GM10248 (cell line): ENCODE data around the gene FTL.

ENCODE experiments used
- CTCF ChIA-PET: fragments of 300-600 bp; sonication (Branson Sonifier 250); formaldehyde crosslinking; extraction: SDS; loops from one replicate; lab custom pipeline; 2021; ENCODE audit warnings: antibody characterized with exemption; lab: Yijun Ruan, JAX
- POLR2A ChIA-PET: fragments of 350-650 bp; sonication (Branson Sonifier 250); formaldehyde crosslinking; extraction: SDS; loops from one replicate; lab custom pipeline; 2020; ENCODE audit warnings: antibody characterized with exemption; lab: Yijun Ruan, JAX
- DNase-seq: peaks from one replicate; pipeline ENCODE4 v3.0.0; 2012; ENCODE audit errors: extremely low spot score
- CTCF ChIP-seq: IDR thresholded peaks from 2 replicates; pipeline ENCODE4 v1.5.1; 2012; ENCODE audit warnings: mild to moderate bottlenecking, low read depth; ENCODE audit errors: extremely low read depth, missing control alignments, control extremely low read depth

FTL gene

GRCh38 chr19:48967346-48968178 is 2.5 kb downstream of the FTL start:
- TF ChIP-seq CTCF = no peak
- ChIA-PET POLR2A (interaction anchor here (0.6 to 3.8 kb wide), 13 partner anchors 8 to 633 kb away, joined by 3 to 67 read pairs (median 4); partner anchors contain the start of genes GYS1, NUCB1, PPP1R15A and RUVBL2), CTCF (interaction anchor here (1.0 to 3.1 kb wide), 8 partner anchors 10 to 179 kb away, joined by 3 to 27 read pairs (median 6); partner anchors contain the start of genes GYS1, HSD17B14 and RUVBL2)
- no peak for DNase-seq

- ChIA-PET CTCF (interaction anchor here (1.0 to 6.3 kb wide), 8 partner anchors 9 to 180 kb away, joined by 3 to 53 read pairs (median 8); partner anchors contain the start of genes GYS1 and RUVBL2), POLR2A (interaction anchor here (0.6 to 3.8 kb wide), 11 partner anchors 8 to 634 kb away, joined by 3 to 67 read pairs (median 6); partner anchors contain the start of genes GYS1, NUCB1, PPP1R15A and RUVBL2)
- DNase-seq = no peak
- TF ChIP-seq CTCF = no peak
Measured at GRCh38 chr19:48968179-48968661, 3.1 kb downstream of the FTL start.

- ChIA-PET POLR2A (interaction anchor here (0.6 to 2.9 kb wide), 5 partner anchors 11 to 798 kb away, joined by 3 to 16 read pairs (median 4); partner anchors contain the start of gene AP2A1), CTCF (interaction anchor here (2.2 to 6.3 kb wide), 4 partner anchors 23 to 181 kb away, joined by 6 to 53 read pairs (median 20); partner anchors contain the start of genes GYS1 and RUVBL2)
- no peak for DNase-seq
- no peak for TF ChIP-seq CTCF
Measured at GRCh38 chr19:48968813-48969218, 3.7 kb downstream of the FTL start.

- no peak for DNase-seq
- ChIA-PET CTCF (interaction anchor here (0.6 to 6.3 kb wide), 21 partner anchors 12 to 324 kb away, joined by 3 to 53 read pairs (median 8); partner anchors contain the start of genes BAX, BCAT2, CA11 and GYS1), POLR2A (interaction anchor here (0.6 to 1.7 kb wide), 7 partner anchors 10 to 797 kb away, joined by 3 to 10 read pairs (median 4); partner anchors contain the start of gene AP2A1)
- no peak for TF ChIP-seq CTCF
Measured at GRCh38 chr19:48969276-48970138, 4.4 kb downstream of the FTL start.

- TF ChIP-seq CTCF = no peak
- POLR2A ChIA-PET = interaction anchor here (0.6 to 1.7 kb wide), 9 partner anchors 8 to 149 kb away, joined by 3 to 10 read pairs (median 4); no protein-coding TSS in a partner anchor
- CTCF ChIA-PET = interaction anchor here (0.6 to 6.3 kb wide), 46 partner anchors 8 to 324 kb away, joined by 3 to 53 read pairs (median 4); partner anchors contain the start of genes BAX, BCAT2, CA11 and DHDH
- no peak for DNase-seq
Measured at GRCh38 chr19:48970139-48970766, 5.1 kb downstream of the FTL start.
